GM19035 (cell line): ENCODE measurements around the gene KCNA1.

Source experiments
- ATAC-seq: cut with Tn5 transposase; IDR thresholded peaks from one replicate; pipeline ENCODE4 v1.9.1; 2021; ENCODE audit not compliant: unreplicated experiment

KCNA1 gene

DNA sequence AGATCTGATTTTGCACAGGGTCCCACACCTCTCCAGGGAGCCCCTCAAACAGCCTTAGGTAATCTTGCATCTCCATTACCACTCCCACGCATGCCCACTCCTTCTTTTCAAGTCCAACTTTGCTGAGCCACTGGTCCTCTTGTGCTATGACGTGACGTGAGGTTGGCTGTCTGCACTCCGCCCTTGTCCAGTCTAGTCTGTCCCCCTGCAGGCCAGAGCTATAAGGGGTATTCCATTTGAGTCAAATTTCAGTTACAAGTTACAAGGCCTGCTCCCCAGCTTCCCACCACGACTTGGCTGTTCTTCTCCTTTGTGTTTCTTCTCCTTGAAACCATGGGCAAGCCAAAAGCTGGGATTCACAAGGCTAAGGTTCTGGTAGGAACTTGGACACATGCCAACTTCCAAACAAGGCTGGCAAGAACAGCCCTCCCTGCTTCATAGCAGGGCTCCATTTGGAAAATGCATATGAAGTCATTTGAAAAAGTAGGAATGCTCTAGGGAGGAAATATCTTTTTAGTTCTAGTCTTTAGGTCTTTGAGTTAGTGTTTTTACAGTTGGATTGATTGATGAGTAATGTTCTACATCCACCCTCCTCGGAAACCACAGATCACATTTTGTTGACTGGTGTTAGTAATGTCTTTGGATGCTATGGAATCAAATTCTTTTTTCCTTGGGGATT, 49.1 kb downstream of the KCNA1 start:
- ATAC-seq, result no peak

DNA sequence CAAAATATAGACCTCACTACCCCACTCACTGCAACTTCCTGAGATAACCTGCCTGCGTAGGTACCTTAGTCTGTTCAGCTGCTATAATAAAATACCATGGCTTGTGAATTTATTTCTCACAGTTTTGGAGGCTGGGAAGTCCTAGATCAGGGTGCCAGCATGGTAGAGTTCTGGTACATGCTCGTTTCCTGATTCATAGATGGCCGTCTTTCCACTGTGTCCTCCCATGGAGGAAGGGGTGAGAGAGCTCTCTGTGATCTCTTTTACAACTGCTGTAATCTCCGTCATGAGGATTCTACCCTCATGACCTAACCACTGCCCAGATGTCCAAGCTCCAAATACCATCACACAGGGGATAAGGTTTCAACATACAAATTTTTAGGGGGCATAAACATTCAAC, 49.7 kb downstream of the KCNA1 start:
- ATAC-seq, result no peak

DNA sequence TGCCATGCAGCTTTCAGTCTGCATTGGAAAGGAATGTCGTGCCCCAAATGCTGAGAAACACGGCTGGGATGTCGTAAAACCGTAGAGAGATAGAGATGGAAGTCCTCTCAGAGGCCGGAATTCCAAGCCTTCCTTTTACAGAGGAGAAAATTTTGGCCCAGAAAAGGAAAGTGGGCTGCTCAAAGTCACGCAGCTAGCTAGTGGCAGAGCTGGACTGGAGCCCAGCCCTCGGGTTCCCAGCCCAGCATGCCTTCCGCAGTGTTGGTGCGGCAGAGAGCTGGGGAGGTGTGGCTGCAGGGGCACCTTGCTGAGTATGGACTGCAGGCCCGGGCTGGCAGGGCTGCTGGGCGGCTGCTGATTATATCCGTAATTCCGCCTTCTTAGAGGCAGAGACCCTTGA, 50.3 kb downstream of the KCNA1 start:
- no peak for ATAC-seq

DNA sequence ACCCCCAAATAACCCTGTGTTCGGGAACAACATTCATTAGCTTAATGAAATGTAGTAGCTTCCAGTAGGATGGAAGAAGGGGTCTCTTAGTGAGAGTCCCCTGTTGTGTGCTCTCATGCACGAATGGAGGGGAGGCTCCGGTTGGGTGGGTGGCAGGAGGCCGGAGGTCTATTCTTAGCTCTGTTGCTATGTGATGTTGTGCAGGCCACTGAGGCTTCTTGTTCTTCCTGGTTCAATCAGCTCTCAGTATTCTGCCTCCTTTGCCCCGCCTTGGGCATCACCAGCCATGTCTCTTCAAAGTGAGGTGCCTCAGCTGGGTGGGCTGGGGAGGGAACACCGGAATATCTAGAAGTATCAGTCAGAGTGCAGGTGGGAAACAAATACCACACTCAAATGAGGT, 50.8 kb downstream of the KCNA1 start:
- ATAC-seq, result no peak

DNA sequence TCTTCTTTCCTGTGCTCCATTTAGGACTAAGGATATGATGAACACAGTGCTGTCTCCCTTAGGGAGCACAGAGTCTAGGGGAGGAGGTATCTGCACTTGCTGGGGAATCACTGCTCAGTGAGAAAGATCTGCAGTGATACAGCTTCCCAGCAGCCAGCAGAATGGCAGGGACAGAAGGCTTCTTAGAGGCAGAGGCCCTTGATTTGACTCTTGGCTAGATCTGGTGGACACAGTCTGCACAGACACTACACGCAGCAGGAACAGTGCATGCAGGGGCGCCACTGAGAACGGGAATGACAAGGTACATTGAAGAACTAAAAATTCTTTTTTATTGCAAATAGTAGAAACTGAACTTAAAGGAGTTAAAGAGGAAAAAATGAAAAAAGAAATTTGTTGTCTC, 51.6 kb downstream of the KCNA1 start:
- ATAC-seq, result no peak

DNA sequence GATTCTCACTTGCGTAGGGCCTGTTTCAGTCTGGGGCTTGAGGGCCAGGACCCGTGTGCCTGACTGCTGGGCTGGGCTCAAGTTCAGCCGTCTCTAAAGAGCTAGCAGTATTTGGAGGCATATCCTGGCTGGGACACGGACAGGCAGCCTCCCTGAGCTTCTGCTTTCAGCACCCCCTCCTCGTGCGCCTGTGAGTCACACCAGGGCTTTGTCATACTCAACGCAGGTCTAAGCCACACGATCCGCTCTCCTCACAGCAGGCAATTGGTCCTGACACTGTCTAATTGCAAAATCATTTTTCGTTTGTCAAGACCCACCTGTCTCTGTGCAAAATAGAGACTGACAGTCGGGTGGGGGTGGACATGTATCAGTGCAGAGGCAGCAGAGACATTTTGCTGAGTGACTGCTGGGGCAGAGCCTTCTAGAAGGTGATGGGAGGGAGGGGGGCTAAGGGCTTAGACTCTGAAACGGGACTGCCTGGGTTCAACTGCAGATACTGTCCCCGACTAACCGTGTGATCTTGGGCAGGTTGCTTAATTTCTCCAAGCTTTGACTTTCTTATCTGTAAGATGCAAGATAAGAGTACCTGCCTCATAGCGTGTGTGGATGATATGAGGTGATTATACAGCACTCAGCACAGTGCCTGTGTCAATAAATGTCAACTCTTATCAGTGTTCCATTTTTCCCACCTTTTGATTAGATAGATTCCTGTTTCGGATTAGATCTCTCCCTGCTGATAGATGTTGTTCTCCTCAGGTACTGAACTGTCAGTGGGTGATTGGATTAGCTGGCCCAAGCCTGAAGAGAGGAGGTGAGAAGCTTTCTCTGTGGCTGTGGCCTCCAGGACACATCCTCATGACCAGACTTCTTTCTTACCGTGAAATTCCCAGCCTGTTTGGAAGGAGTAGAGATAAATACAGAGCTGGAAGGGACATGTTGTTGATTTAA, 53.1 kb downstream of the KCNA1 start:
- ATAC-seq, result no peak
